HG03135 (cell line): ENCODE measurements around the gene KRTAP20-2.

ENCODE experiments used
- ATAC-seq: cut with Tn5 transposase; IDR thresholded peaks from one replicate; pipeline ENCODE4 v1.9.1; 2021; ENCODE audit warnings: mild to moderate bottlenecking, moderate library complexity; ENCODE audit not compliant: unreplicated experiment

KRTAP20-2 gene

DNA sequence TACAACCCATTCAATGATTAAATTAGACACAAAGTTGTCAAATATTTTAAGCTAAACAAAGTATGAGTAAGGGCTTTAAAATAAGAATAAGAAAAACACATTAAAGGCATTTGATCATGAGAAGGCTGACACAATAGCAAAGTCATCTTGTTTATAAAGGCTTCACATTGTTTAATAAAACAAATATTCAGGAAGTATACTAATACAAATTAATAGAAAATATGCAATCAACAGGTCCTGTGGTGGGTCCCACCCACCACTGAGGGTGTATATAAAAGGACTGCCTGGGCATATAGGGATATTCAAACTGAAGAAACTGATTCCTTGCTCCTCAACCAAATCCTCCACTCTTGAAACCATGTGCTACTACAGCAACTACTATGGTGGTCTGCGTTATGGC, at the start of gene KRTAP20-2:
Gene KRTAP20-2, plus strand, starts transcription at position 301 of the 400 bp plus-strand sequence. Its CDS starts 58 bp downstream, at position 359.
- no peak for ATAC-seq

DNA sequence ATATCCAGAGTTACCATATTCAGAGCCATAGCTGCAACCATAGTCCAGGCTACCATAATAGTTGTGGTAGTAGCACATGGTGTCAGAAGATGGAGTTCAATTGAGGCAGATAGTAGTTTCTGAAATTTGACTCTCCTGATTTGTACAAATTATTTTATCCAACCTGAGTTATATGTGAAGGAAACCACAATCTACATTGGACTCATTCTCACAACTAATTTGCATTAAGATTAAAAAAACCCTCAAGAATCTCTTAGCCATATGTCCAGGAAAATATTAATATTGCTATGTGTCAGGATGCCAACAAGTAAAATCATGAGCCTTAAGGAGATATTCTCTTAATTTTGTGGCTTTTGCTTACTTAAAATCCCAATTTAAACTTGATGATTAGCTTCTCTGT, 44.7 kb upstream of the KRTAP20-2 start, which contains the start of gene KRTAP22-2:
Gene KRTAP22-2, minus strand, starts transcription at position 101 of the 400 bp plus-strand sequence.
- no peak for ATAC-seq

DNA sequence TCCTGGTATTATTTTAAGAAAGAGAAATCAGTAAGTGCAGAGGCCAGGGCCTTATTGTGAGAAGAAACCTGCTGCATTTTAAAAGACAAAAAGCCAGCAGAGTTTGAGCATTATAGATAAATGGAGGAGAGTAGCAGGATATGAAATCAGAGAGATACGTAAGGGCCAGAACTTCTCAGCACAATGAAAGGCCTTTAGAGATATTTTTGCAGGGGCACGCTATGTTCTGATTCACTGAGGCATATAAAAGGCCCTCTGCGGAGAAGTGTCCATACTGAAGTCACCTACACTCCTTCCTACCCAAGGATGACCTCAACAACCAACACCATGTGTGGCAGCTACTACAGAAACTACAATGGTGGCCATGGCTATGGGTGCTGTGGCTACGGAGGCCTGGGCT, 42.9 kb upstream of the KRTAP20-2 start, which contains the start of gene KRTAP6-3:
Gene KRTAP6-3, plus strand, starts transcription at position 301 of the 400 bp plus-strand sequence. Its CDS starts 6 bp downstream, at position 307.
- no peak for ATAC-seq

DNA sequence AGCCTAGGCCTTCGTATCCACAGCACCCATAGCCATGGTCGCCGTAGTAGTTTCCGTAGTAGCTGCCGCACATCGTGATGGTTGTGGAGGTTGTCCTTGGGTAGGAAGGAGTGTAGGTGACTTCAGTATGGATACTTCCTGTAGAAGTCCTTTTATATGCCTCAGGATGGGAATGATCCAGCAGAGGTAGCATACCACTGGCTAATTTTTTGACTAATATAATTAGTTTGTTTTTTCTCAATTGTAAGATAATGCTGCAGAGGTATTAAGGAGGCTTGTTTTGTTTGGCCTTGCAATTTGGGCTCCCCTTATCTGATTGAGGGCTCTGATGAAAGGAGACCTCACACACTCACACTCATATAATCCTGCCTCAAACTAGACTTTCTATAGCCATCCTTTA, 36.2 kb upstream of the KRTAP20-2 start, which contains the start of gene KRTAP6-2:
Gene KRTAP6-2, minus strand, starts transcription at position 101 of the 400 bp plus-strand sequence. Its CDS starts 28 bp downstream, at position 73.
- ATAC-seq, result no peak

DNA sequence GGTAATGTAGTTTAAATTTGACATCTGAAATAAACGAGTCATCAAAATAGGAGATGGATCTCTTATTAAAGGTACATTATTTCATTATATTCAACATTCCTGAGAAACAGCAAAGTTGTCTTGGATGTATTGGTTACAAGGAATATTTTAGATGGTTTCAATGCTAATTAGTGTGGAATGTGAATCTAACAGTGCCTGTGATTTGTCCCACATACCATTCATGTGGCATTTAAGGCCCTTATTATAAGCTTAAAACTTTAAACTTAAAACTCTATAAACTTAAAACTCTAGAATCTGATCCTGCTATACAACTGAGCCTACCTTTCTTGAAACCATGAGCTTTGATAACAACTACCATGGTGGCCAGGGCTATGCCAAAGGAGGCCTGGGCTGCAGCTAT, 34.2 kb upstream of the KRTAP20-2 start, which contains the start of gene KRTAP22-1:
Gene KRTAP22-1, plus strand, starts transcription at position 301 of the 400 bp plus-strand sequence.
- ATAC-seq, result no peak

DNA sequence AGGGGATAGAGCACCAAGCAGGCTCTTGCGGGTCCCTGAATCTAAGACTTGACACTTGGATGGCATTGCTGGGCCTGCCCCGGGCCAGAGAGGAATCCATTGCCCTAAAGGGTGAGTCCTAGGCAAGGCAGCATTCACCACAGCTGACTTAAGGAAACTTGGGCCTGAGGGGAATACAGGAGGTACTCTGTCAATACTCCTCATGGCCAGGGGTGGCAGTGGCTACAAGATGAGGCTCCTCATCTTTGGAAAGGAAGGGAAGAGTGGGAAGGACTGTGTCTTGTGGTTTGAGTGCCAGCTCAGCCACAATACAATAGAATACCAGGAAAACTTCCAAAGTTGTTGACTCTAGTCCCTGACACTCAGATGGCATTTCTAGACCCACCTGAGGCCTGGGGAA, 29.0 kb upstream of the KRTAP20-2 start:
- no peak for ATAC-seq

DNA sequence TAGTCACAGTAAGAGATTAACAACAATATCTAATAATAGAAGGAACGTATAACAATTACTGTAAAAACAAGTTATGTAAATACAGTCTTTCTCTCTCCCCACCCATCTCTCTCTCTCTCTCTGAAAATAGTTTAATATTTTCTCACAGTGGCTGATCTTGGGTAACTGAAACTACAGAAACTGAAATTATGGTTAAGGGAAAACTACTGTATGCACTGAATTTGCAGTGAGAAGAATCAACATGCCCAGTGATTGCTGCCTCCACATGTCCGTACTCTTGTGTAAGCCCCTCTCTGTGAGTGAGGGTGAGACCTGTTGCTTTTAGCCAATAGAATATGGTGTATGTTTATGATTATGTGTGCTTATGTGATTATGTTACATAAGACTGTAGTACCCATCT, 22.9 kb upstream of the KRTAP20-2 start:
- no peak for ATAC-seq

DNA sequence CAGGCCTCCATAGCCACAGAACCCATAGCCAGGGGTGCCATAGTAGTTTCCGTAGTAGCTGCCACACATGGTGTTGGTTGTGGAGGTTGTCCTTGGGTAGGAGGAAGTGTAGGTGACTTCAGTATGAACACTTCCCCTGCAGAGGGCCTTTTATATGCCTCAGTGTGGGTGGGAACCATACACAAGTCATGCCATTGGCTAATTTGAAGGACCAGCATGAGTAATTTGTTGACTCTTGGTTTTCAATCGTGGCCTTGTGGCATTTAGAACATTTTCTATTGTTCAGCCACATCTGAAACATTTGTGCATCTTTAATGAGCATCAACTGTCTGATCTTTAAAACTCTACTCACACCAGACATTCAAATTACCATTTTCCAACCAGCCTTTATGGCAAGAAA, 21.2 kb upstream of the KRTAP20-2 start, which contains the start of gene KRTAP6-1:
Gene KRTAP6-1, minus strand, starts transcription at position 95 of the 400 bp plus-strand sequence. Its CDS starts 26 bp downstream, at position 69.
- no peak for ATAC-seq

DNA sequence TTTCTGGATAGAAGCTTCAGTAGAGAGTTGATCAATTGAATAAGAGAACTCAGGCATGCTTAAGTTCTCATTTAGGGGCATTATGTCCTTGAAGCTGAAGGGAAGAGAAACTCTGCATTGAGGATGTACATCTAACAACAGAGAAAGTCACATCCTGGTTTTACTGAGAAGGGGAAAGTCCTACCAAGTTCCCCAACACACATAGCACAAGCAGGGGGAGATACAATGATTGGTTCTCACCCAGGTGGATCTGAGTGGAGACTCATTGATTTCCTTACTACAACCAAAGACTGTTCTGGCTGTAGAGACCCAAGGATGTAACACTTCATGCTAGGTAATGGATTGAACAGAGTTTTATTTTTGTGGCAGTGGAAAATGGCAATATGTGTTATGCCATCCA, 19.8 kb upstream of the KRTAP20-2 start:
- ATAC-seq, result no peak

DNA sequence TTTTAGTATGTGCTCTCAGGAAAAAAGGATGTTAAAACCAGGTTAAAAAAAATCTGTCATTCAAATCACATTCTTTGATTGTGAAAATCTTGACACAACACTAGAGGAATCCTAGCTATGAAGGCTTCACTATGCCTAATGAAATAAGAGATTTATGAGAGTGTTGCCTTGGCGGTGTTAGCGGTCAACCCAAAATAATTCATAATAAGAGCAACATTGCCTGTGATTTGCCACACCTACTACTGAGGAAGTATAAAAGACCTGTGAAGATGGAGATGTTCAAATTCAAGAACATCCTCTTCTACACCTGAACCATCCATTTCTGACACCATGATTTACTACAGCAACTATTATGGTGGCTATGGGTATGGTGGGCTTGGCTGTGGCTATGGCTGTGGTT, 18.9 kb upstream of the KRTAP20-2 start, which contains the start of gene KRTAP20-1:
Gene KRTAP20-1, plus strand, starts transcription at position 301 of the 400 bp plus-strand sequence. Its CDS starts 30 bp downstream, at position 331.
- ATAC-seq, result no peak

DNA sequence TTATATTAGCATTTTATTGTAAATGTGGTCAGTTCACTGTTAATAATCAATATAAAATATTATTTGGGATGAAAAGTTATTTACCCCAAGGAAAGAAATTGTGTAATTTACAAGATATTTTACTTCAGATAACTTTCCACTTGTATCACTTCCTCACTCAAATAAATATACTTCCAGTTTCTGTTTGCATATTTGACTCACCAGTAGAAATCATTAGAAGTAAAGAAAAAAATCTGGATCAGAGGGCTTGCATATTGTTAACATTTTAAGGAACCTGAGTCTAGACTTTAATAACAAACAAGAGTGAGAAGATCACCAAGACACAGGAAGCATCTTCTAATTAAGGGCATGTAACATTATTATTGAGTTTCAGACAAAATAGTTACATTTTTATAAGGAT, 14.9 kb upstream of the KRTAP20-2 start:
- no peak for ATAC-seq

DNA sequence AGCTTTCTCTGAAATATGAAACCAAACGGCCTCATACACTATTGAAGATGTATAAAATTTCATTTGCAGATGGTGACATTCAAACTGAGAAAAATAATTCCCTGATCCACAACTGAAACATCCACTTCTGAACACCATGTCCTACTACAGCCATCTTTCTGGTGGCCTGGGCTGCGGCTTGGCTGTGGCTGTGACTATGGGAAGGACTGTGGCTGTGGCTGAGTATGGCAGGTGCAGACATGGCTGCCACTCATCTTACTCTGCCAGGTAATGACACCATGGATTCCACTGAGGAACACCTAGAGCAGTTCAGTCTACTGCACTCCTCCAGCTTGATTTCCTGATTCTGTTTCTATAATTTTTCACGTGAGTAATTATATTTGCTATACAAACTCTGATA, 14.5 kb upstream of the KRTAP20-2 start, which contains the start of gene KRTAP20-4:
Gene KRTAP20-4, plus strand, starts transcription at position 106 of the 400 bp plus-strand sequence.
- no peak for ATAC-seq

DNA sequence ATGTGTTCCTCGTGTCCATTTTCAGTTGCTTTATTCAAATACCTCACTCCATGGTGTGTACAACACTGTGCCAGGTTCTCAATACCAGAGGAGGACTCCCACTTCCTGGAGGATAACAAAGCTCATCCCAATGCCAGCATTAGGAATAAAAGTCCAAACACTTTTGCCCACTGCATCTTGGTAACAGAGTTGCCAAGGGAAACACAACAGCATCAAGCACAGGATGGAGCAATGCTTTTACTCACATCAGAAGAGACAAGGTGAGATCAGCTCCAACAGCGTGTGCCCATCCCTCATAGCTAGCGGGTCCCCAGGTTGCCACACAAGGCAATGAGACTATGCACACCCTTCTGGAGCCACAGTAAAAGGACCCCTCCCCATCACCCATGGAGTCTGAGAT, 11.6 kb upstream of the KRTAP20-2 start:
- no peak for ATAC-seq

DNA sequence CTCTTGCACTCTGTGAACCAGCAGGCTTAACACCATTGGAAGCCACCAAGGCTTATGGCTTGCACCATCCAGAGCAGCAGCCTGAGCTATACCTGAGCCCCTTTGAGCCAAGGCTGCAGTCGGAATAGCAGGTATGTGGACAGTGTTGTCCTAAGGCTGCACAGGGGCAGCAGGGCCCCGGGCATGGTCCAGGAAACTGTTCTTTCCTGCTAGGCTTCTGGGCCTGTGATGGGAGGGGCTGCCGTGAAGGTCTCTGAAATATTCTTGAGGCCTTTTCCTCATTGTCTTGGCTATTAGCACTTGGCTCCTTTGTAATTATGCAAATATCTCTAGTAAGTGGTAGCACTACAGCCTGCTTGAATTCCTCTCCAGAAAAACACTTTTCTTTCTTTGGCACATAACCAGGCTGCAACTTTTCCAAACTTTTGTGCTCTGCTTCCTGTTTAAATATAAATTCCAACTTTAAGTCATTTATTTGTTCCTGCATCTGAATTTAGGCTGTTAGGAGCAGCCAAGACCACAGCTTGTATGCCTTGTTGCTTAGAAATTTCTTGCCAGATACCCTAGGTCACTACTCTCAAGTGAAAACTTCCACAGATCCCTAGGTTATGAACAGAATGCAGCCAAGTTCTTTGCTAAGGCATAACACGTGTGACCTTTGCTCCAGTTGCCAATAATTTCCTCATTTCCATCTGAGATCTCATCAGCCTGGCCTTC, 9.4 kb upstream of the KRTAP20-2 start:
- ATAC-seq, result no peak

DNA sequence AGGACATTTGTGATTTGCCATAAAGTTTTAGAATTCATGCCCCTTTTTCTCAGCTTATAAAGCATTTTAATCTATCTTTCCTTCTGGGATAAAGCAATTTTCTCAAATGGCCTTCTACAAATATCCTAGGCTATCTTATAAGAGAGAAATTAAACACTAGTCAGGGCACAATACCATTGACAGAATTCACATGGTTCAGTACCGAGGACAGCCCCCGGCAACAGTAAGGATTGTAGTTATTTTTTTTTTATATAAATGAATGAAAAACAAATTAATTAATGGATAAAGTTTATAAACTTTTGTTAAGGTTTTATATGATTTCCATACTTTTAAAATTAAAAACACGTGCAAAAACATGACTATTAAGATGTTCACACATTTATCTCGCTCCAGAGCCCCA, 6.9 kb upstream of the KRTAP20-2 start:
- ATAC-seq, result no peak

DNA sequence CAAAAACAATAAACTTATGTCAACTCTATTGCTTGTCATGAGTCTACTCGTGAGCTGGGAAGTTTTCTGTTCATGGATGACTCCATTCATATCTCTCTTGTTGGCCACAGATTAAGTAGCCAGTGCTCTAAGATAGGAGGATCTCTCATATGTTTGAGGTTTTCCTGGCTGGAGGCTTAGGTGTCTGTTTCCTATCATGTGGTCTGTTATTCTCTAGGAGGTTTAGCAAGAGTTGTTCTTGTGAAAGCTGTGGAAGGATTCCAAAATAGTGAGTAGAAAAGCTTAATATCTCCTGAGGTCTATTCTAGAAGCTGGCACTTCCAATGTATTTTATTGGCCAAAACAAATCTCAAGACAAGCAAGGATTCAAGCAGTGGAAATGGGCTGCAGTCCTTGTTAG, 5.8 kb upstream of the KRTAP20-2 start:
- ATAC-seq, result no peak

DNA sequence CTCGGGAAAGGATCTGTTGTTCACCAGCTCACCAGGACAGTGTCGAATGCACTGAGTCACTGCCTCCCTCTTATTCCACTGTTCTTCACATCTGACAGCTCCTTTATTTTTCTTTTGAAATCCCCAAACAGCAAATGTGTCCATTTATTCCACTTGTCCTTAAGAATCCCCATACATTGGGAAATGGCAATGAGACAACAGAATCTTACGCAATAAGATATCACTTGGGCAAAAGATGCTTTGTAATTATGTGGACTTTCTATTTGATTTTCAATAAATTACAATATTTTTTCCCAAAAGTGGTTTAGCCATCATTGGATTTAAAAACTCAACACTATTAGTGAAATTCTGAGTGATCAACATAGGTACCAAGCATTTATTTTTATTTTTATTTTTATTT, 3.7 kb downstream of the KRTAP20-2 start:
- ATAC-seq, result no peak

DNA sequence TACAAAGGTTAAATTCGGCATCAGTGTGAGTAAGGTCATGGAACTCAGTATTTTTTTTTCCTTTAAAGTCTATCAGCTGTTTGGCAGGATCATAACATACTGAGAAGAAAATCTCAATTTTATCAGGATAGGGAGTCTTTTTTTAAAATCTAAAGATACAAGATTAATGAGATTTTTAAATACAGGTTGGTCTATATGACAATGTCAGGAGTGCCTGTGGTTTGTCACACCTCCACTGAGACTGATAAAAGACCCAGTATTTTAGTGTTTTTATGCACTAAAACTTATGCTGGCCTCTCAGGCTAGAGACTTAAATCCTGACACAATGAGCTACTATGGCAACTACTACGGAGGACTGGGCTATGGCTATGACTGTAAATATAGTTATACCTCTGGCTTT, 7.6 kb downstream of the KRTAP20-2 start, which contains the start of gene KRTAP20-3:
Gene KRTAP20-3, plus strand, starts transcription at position 301 of the 400 bp plus-strand sequence.
- ATAC-seq, result no peak

DNA sequence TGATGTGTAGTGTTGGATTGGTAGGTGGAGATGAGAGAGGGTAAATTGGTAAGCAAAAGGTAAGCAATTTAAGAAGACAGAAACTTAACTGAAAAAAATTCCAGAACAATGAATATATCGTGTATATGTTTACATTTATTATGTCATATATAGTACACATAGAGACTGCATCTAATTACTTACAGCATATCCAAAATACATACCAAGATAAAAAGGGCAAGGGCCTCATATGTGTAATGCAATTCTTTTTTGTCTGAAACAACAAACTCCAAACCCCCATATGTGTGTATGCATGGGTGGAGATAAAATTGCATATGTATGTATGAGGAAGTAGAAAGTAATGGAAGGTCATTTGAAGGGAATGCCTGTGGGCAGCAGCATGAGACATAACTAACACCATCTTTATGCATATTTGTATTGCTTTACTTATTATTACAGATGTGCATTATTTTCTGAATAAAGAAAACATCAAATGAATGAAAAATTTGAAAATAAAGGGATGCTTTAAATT, 12.0 kb downstream of the KRTAP20-2 start:
- no peak for ATAC-seq

DNA sequence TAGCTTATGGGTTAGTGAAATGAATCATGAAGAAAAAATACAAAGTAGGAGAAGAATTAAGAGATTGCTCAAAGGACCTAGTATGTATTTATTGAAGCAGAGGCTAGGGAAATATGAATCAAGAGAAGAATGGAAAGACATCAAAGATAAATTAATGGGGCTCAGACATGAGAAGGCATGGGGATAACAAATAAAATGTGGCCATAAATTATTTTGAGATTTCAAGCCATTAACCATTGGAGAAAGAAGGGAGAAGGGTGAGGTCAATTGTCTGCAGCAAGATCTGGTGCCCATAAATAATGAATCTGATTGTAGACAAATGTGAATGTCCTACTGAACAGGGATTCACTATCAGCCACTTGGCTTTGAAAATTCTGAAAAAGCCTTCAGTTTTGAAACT, 17.9 kb downstream of the KRTAP20-2 start:
- no peak for ATAC-seq

DNA sequence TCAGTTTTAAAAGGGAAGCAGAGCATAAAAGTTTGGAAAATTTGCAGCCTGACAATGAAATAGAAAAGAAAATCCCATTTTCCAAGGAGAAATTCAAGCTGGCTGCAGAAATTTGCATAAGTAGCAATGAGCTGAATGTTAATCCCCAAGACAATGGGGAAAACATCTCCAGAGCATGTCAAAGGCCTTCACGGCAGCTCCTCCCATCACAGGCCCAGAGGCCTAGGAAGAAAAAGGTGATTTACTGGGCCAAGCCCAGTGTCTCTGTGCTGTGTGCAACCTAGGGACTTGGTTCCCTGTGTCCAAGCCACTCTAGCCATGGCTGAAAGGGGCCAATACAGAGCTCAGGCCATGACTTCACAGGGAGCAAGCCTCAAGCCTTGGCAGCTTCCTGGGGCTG, 33.8 kb downstream of the KRTAP20-2 start:
- ATAC-seq, result no peak
